ENCODE results near the gene SLC29A2. TPM values are rescaled to one million over a fixed set of nuclear protein-coding genes. Genes with fewer than 3 reads are reported as not detected.

The SLC29A2 gene
- total RNA-seq, 1 experiment from 2014 or later: 39.7 TPM

DNA sequence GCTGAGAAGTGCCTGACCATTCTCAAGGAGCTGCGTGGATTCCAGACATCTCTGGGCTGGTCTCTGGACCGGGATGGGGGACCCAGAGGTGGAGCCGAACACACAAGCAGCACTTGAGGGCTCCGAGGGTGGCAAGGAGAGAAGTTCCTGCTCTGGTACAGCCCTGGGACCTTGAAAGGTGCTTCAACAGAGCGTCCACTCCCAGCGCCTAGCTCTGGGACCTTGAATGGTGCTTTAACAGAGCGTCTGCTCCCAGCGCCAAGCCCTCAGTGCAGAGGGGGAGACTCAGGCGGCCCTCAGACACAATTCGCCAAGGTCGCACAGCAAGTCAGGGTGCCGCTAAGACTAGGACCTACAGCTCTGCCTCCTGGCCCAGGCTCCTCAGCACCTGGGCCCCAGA lies 38.6 kb upstream of the SLC29A2 start:
- H2AFZ ChIP-seq (ENCODE audit: low read depth, low read length, poor library complexity, severe bottlenecking): no peak overlapping the region
- peaks cover 26% of the 10 kb centered on the region; the same call in 1 of the 2 replicates for H3K27me3 ChIP-seq (ENCODE audit: insufficient read depth, low read length)
- H3K9me2 ChIP-seq (ENCODE audit: insufficient read depth): no peaks in the 10 kb centered on the region
- no peak overlapping the region for H3K4me2 ChIP-seq (ENCODE audit: low read length)
- H3K4me3 ChIP-seq (replicated peaks in 1 of 2; ENCODE audit: low read depth in 1 of 2, low read length in 2 of 2): no peak overlapping the region
- H3K4me1 ChIP-seq (ENCODE audit: control insufficient read depth in 1 of 2, insufficient read depth in 2 of 2, low read length in 2 of 2): peaks cover 0 to 3% of the 10 kb centered on the region in 2 experiments; a peak in 1 of 4 replicates
- intact Hi-C loops (cut with micrococcal nuclease): no loop called here
- TF ChIP-seq RAD21 (IDR thresholded peaks at IDR 0.05; ENCODE audit: low read depth): no peak
- TF ChIP-seq SRF (IDR thresholded peaks at IDR 0.05; ENCODE audit: low read depth): no peak
- no peak for TF ChIP-seq POLR2AphosphoS5 (IDR thresholded peaks at IDR 0.05; ENCODE audit: low read depth, low read length)
- no peak for TF ChIP-seq EZH2 (IDR thresholded peaks at IDR 0.05)
- no peak for TF ChIP-seq YY1 (IDR thresholded peaks at IDR 0.05; ENCODE audit: extremely low read depth, insufficient replicate concordance, low read depth, low read length)
- TF ChIP-seq ATF3 (IDR thresholded peaks at IDR 0.05): no peak
- TF ChIP-seq ZFX (IDR thresholded peaks at IDR 0.05): no peak
- no peak for TF ChIP-seq EZH2phosphoT487 (IDR thresholded peaks at IDR 0.05; ENCODE audit: borderline replicate concordance)
- TF ChIP-seq TCF7L2 (IDR thresholded peaks at IDR 0.05; ENCODE audit: borderline replicate concordance, extremely low read depth, insufficient read depth, insufficient read length): no peak
- no peak for TF ChIP-seq SIN3A (IDR thresholded peaks at IDR 0.05; ENCODE audit: low read depth)
- TF ChIP-seq CBX3 (IDR thresholded peaks at IDR 0.05; ENCODE audit: low read depth): no peak
- TF ChIP-seq, protein P1, sequence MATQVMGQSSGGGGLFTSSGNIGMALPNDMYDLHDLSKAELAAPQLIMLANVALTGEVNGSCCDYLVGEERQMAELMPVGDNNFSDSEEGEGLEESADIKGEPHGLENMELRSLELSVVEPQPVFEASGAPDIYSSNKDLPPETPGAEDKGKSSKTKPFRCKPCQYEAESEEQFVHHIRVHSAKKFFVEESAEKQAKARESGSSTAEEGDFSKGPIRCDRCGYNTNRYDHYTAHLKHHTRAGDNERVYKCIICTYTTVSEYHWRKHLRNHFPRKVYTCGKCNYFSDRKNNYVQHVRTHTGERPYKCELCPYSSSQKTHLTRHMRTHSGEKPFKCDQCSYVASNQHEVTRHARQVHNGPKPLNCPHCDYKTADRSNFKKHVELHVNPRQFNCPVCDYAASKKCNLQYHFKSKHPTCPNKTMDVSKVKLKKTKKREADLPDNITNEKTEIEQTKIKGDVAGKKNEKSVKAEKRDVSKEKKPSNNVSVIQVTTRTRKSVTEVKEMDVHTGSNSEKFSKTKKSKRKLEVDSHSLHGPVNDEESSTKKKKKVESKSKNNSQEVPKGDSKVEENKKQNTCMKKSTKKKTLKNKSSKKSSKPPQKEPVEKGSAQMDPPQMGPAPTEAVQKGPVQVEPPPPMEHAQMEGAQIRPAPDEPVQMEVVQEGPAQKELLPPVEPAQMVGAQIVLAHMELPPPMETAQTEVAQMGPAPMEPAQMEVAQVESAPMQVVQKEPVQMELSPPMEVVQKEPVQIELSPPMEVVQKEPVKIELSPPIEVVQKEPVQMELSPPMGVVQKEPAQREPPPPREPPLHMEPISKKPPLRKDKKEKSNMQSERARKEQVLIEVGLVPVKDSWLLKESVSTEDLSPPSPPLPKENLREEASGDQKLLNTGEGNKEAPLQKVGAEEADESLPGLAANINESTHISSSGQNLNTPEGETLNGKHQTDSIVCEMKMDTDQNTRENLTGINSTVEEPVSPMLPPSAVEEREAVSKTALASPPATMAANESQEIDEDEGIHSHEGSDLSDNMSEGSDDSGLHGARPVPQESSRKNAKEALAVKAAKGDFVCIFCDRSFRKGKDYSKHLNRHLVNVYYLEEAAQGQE (IDR thresholded peaks at IDR 0.05; ENCODE audit: low read depth): no peak
- TF ChIP-seq SP1 (IDR thresholded peaks at IDR 0.05; ENCODE audit: low read depth): no peak
- no peak for TF ChIP-seq ZNF274 (IDR thresholded peaks at IDR 0.05; ENCODE audit: low read depth, low read length)
- no peak for TF ChIP-seq FOSL1 (IDR thresholded peaks at IDR 0.05; ENCODE audit: low read depth)
- no peak for TF ChIP-seq MAX (IDR thresholded peaks at IDR 0.05)
- TF ChIP-seq ELF1 (IDR thresholded peaks at IDR 0.05; ENCODE audit: borderline replicate concordance, low read depth): no peak
- no peak for TF ChIP-seq JUND (IDR thresholded peaks at IDR 0.05)
- RAD21 ChIA-PET (ENCODE audit: low non-redundant PET in 1 of 2, low total read pairs in 2 of 2, uncharacterized antibody in 2 of 2, unreplicated experiment in 2 of 2): no interaction called here
- H3K9me3 ChIP-seq (ENCODE audit: control insufficient read depth in 1 of 2, insufficient read depth in 1 of 2, low read depth in 1 of 2, low read length in 2 of 2): no peaks in the 10 kb centered on the region
- H3K9ac ChIP-seq (ENCODE audit: low read length): no peak overlapping the region
- no peaks in the 10 kb centered on the region for H4K20me1 ChIP-seq (ENCODE audit: insufficient read depth)
- POLR2A ChIA-PET: no interaction called here
- no peaks in the 10 kb centered on the region for H3K36me3 ChIP-seq (ENCODE audit: control insufficient read depth in 1 of 2, insufficient read depth in 2 of 2, low read length in 2 of 2)
- BruUV-seq (replicated peaks): no TSS peak
- no peak overlapping the region for H3K27ac ChIP-seq (ENCODE audit: low read depth, low read length)
- H3K79me2 ChIP-seq (ENCODE audit: insufficient read depth, low read length): no peaks in the 10 kb centered on the region
- CTCF ChIA-PET: interaction anchor here (0.6 to 2.1 kb wide), 5 partner anchors 19 to 268 kb away, joined by 4 to 7 read pairs (median 4); partner anchors contain the start of gene RBM4B
- DNase-seq (ENCODE audit: low read depth, low spot score) (no peak), ATAC-seq (no peak)

All from HCT116 (cell line).